B cell (primary cell): ENCODE measurements around the gene KIF3A. TPM values are rescaled to one million over a fixed set of nuclear protein-coding genes. Genes with fewer than 3 reads are reported as not detected.

Experiments
- ATAC-seq: fragments of 200-7000 bp; cut with Tn5 transposase; one replicate; pipeline ENCODE4 v1.10.0; 2021; ENCODE audit warnings: low read depth, mild to moderate bottlenecking, moderate number of reproducible peaks, moderate library complexity
- CTCF ChIA-PET: fragments of 350-600 bp; sonication (Branson Sonifier 250); formaldehyde crosslinking; loops from one replicate; lab custom pipeline; 2021; ENCODE audit warnings: antibody characterized with exemption, inconsistent platforms; lab: Charles Lee
- POLR2A ChIA-PET: fragments of 350-600 bp; sonication (Branson Sonifier 250); formaldehyde crosslinking; loops from one replicate; lab custom pipeline; 2021; ENCODE audit warnings: antibody characterized with exemption; lab: Charles Lee
- DNase-seq: peaks from one replicate; pipeline ENCODE4 v3.0.0; 2013
- H2AFZ ChIP-seq: 2 replicates; pipeline ENCODE4 v1.6.1; 2012; ENCODE audit warnings: mild to moderate bottlenecking, low read depth, low read length; ENCODE audit not compliant: insufficient read depth, poor library complexity, severe bottlenecking
- H3K27ac ChIP-seq, 2 donors: 1 replicate in 1 of 2; 2 replicates in 1 of 2; pipeline ENCODE4 v1.5.1; 2012 to 2013; ENCODE audit warnings: low read length in 2 of 2, mild to moderate bottlenecking in 2 of 2, moderate library complexity in 1 of 2
- H3K27me3 ChIP-seq, 4 experiments: fragments of 200-600 bp in 1 of 4; sonication (generic) in 1 of 4; replicated peaks in 1 of 4; 1 replicate in 2 of 4; 2 replicates in 2 of 4; pipeline versions ENCODE4 v1.6.1 to v1.7.0; 2013 to 2016; ENCODE audit warnings: low read length in 3 of 4, mild to moderate bottlenecking in 2 of 4, mixed read lengths in 1 of 4, moderate library complexity in 1 of 4; ENCODE audit not compliant: insufficient read depth in 4 of 4, control insufficient read depth in 3 of 4; ENCODE audit errors: control extremely low read depth in 1 of 4
- H3K36me3 ChIP-seq, 2 experiments: replicated peaks in 1 of 2; 1 replicate in 1 of 2; 2 replicates in 1 of 2; pipeline versions ENCODE4 v1.6.1 to v1.7.1; 2013; ENCODE audit warnings: low read length in 1 of 2; ENCODE audit not compliant: insufficient read depth in 2 of 2, control insufficient read depth in 1 of 2; ENCODE audit errors: control extremely low read depth in 1 of 2, extremely low read depth in 1 of 2
- H3K4me1 ChIP-seq, 2 donors: fragments of 200-600 bp in 1 of 2; sonication (generic) in 1 of 2; 1 replicate in 1 of 2; 2 replicates in 1 of 2; pipeline versions ENCODE4 v1.5.1 to v1.6.1; 2013 to 2017; ENCODE audit warnings: low read length in 2 of 2; ENCODE audit not compliant: control insufficient read depth in 2 of 2, insufficient read depth in 2 of 2
- H3K4me2 ChIP-seq: replicated peaks from 2 replicates; pipeline ENCODE3; 2012; ENCODE audit warnings: mild to moderate bottlenecking, low read depth, low read length; ENCODE audit not compliant: poor library complexity, severe bottlenecking
- H3K4me3 ChIP-seq, 5 experiments: fragments of 200-600 bp in 1 of 5; sonication (generic) in 1 of 5; 1 replicate in 3 of 5; 2 replicates in 2 of 5; pipeline versions ENCODE4 v1.5.1 to v1.7.0; 2011 to 2016; ENCODE audit warnings: low read length in 4 of 5, mild to moderate bottlenecking in 4 of 5, low read depth in 2 of 5, control low read depth in 1 of 5, moderate library complexity in 1 of 5; ENCODE audit not compliant: insufficient read depth in 1 of 5; ENCODE audit errors: control extremely low read depth in 1 of 5, extremely low read depth in 1 of 5
- H3K79me2 ChIP-seq: fragments of 200-600 bp; sonication (generic); one replicate; pipeline ENCODE4 v1.6.0; 2016; ENCODE audit warnings: low read length; ENCODE audit not compliant: control insufficient read depth, insufficient read depth
- H3K9ac ChIP-seq: fragments of 200-600 bp; sonication (generic); 2 replicates; pipeline ENCODE4 v1.6.1; 2017; ENCODE audit warnings: mild to moderate bottlenecking, low read length, moderate library complexity
- H3K9me3 ChIP-seq, 3 donors: one replicate each; pipeline versions ENCODE4 v1.6.1 to v1.7.1; 2013; ENCODE audit warnings: low read length in 2 of 3; ENCODE audit not compliant: control insufficient read depth in 2 of 3, insufficient read depth in 1 of 3; ENCODE audit errors: control extremely low read depth in 1 of 3
- H4K20me1 ChIP-seq: 2 replicates; pipeline ENCODE4 v1.6.0; 2012; ENCODE audit warnings: mild to moderate bottlenecking, low read length; ENCODE audit not compliant: insufficient read depth, control insufficient read depth, poor library complexity, severe bottlenecking
- H3K27ac Mint-ChIP-seq: one replicate; pipeline ENCODE4 v1.8.0; 2021; ENCODE audit warnings: mixed read lengths
- H3K27me3 Mint-ChIP-seq: one replicate; pipeline ENCODE4 v1.8.0; 2021; ENCODE audit warnings: mixed read lengths
- H3K4me1 Mint-ChIP-seq: one replicate; pipeline ENCODE4 v1.8.0; 2021; ENCODE audit warnings: mixed read lengths
- H3K4me3 Mint-ChIP-seq: one replicate; pipeline ENCODE4 v1.8.0; 2021; ENCODE audit warnings: mixed read lengths
- H3K9me3 Mint-ChIP-seq: one replicate; pipeline ENCODE4 v1.8.0; 2022; ENCODE audit warnings: mixed read lengths; ENCODE audit not compliant: insufficient read depth
- CTCF ChIP-seq: fragments of 200-600 bp; IDR thresholded peaks from one replicate; pipeline ENCODE4 v1.8.0; 2022; ENCODE audit warnings: antibody characterized with exemption, mild to moderate bottlenecking
- EZH2 ChIP-seq: IDR thresholded peaks from 2 replicates; pipeline ENCODE4 v1.6.1; 2012; ENCODE audit warnings: borderline replicate concordance, low read depth, mild to moderate bottlenecking, moderate library complexity, low read length; ENCODE audit not compliant: insufficient read depth, poor library complexity, severe bottlenecking
- WGBS: methylation state at CpG from one replicate; pipeline ENCODE4 v1.1.5; 2013; ENCODE audit warnings: missing lambda C conversion rate; ENCODE audit not compliant: insufficient coverage; 5-methylcytosine and 5-hydroxymethylcytosine counted together
- intact Hi-C: fragments of 100-400 bp; cut with micrococcal nuclease; formaldehyde crosslinking; loops from one replicate; pipeline ENCODE4 v1.10.0; 2022
- polyA plus RNA-seq: library from polyadenylated mRNA; depleted of rRNA; stranded (reverse); fragments of >200 nt; gene quantifications from 2 replicates; pipeline ENCODE4 v1.2.3, GENCODE V29; 2012
- total RNA-seq, 2 donors: library from RNA; stranded (reverse); fragments of 120-200 nt in 1 of 2; gene quantifications; 1 replicate in 1 of 2; 2 replicates in 1 of 2; pipeline versions ENCODE4 v1.2.3 to v1.2.4, GENCODE V29; 2013 to 2022

Gene KIF3A
- total and polyA plus RNA-seq, 2 donors (not counting 1 experiment from before 2014, with no cell fraction given), result 1.3 to 16.0 TPM

GRCh38 chr5:132771503-132771998 is 34.2 kb upstream of the KIF3A start:
- Histone ChIP-seq H4K20me1 (no peaks in the 10 kb centered on the region), H3K79me2 (no peaks in the 10 kb centered on the region), H3K27me3 (peaks cover 0 to 10% (median 1%) of the 10 kb centered on the region in 4 experiments), H3K4me2 (no peak overlapping the region), H3K9ac (no peak overlapping the region), H3K27ac (no peak overlapping the region), H3K4me3 (no peak overlapping the region), H3K4me1 (peaks cover 5% of the 10 kb centered on the region in 2 donors), H3K9me3 (no peaks in the 10 kb centered on the region), H3K36me3 (no peaks in the 10 kb centered on the region), H2AFZ (no peak overlapping the region)
- DNase-seq (no peak), ATAC-seq (no peak)
- POLR2A ChIA-PET, result no interaction called here
- H3K27me3 Mint-ChIP-seq, result peaks cover 4% of the 10 kb centered on the region
- intact Hi-C loops, result no loop called here
- H3K27ac Mint-ChIP-seq, result no peak overlapping the region
- CTCF ChIA-PET, result no interaction called here
- TF ChIP-seq CTCF, result no peak
- no peak for TF ChIP-seq EZH2
- no peak overlapping the region for H3K4me3 Mint-ChIP-seq
- H3K9me3 Mint-ChIP-seq, result no peaks in the 10 kb centered on the region
- H3K4me1 Mint-ChIP-seq, result no peaks in the 10 kb centered on the region
- 94% methylated on average over 8 of the region's 8 CpGs for WGBS

DNA sequence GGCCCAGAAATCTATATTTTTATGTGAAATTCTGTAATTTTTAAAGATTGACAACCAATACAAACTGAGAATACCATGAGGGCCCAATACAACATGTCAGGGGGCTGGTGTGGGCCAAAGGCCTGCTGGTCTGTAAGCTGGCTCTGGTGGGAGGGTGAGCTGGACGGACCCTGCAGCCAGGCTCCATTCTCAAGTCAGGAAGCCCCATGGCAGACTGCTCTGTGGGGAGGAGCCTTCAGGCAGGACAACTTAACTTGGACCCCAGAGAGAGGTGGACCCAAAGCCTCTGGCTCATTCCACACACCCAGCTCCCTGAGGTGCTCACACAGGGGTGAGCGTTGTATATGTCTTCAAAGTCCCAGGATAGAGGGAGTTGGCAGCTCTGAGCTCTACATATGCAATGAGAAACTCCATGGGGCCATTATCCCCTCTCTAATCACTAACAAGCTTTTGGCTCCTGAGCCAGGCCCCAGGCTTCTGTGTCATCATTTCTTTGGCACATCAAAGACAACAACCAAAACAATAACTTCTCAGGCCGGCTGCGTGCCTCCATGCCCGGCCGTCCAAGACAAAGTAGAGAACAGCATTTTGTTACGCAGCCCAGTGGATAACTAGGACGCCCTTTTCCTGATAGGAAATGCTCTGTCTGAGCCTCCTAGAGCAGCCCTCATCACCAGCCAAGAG is 33.3 kb upstream of the KIF3A start:
- H4K20me1 ChIP-seq, result no peaks in the 10 kb centered on the region
- no peak for TF ChIP-seq EZH2
- TF ChIP-seq CTCF, result no peak
- Mint-ChIP-seq H3K9me3 (no peaks in the 10 kb centered on the region), H3K4me3 (no peak overlapping the region), H3K4me1 (no peaks in the 10 kb centered on the region), H3K27ac (no peak overlapping the region), H3K27me3 (peaks cover 4% of the 10 kb centered on the region)
- ChIA-PET POLR2A (no interaction called here), CTCF (no interaction called here)
- no peaks in the 10 kb centered on the region for H3K4me1 ChIP-seq
- DNase-seq (no peak), ATAC-seq (no peak)
- H2AFZ ChIP-seq, result no peak overlapping the region
- H3K36me3 ChIP-seq, result no peaks in the 10 kb centered on the region
- H3K9me3 ChIP-seq, result no peaks in the 10 kb centered on the region
- WGBS, result 97% methylated on average over 8 of the region's 8 CpGs
- H3K4me2 ChIP-seq, result no peak overlapping the region
- no peak overlapping the region for H3K4me3 ChIP-seq
- intact Hi-C loops, result no loop called here
- H3K27me3 ChIP-seq, result peaks cover 0 to 5% (median 0%) of the 10 kb centered on the region in 4 experiments
- H3K79me2 ChIP-seq, result no peaks in the 10 kb centered on the region
- H3K27ac ChIP-seq, result no peak overlapping the region
- no peak overlapping the region for H3K9ac ChIP-seq
